ENCODE data around the gene NFKBIL1. TPM values are rescaled to one million over a fixed set of nuclear protein-coding genes. Genes with fewer than 3 reads are reported as not detected.
A peak's percentile ranks its signal among the peaks of the same experiment; 100 is the strongest.

Gene NFKBIL1
- total and polyA plus RNA-seq, 2 experiments from 2014 or later = 9.6 to 12.3 TPM

- no peaks in the 10 kb centered on the region for H3K36me3 ChIP-seq (ENCODE audit: insufficient read depth)
- Mint-ChIP-seq H3K36me3 (ENCODE audit: low read depth) (no peaks in the 10 kb centered on the region; the same call in 2 of the 3 replicates), H3K9me3 (no peaks in the 10 kb centered on the region; the same call in 2 of the 3 replicates), H3K4me1 (peaks cover 11% of the 10 kb centered on the region), H3K27ac (no peak overlapping the region), H3K27me3 (ENCODE audit: insufficient read depth, low read depth, poor library complexity) (peaks cover 22% of the 10 kb centered on the region), H3K4me3 (no peak overlapping the region)
- no peak overlapping the region for H3K4me3 ChIP-seq
- 0 out of 2 replicates have a peak overlapping the region, but pooled peaks have one; percentile 47 for H2AFZ ChIP-seq
- no peaks in the 10 kb centered on the region for H3K27me3 ChIP-seq (ENCODE audit: insufficient read depth)
- H3K4me1 ChIP-seq (ENCODE audit: insufficient read depth) = no peaks in the 10 kb centered on the region
- H3K4me2 ChIP-seq = no peak overlapping the region
- H3K9me2 ChIP-seq (ENCODE audit: insufficient read depth) = no peaks in the 10 kb centered on the region
- no peaks in the 10 kb centered on the region for H3K79me2 ChIP-seq (replicated peaks; ENCODE audit: insufficient read depth)
- DNase-seq (ENCODE audit: low spot score) (no peak), ATAC-seq (peak; percentile 61)
- no peak for TF ChIP-seq NANOG (IDR thresholded peaks at IDR 0.05; ENCODE audit: borderline replicate concordance)
- TF ChIP-seq CTCF (conservative IDR thresholded peaks at IDR 0.05; ENCODE audit: low read depth in 2 of 2) = peak; percentile 23 to 49; a peak in 3 of 4 replicates
- H3K27ac ChIP-seq (ENCODE audit: low read depth) = no peak overlapping the region
- no peaks in the 10 kb centered on the region for H4K20me1 ChIP-seq (replicated peaks; ENCODE audit: insufficient read depth)
- no peaks in the 10 kb centered on the region for H3F3A ChIP-seq (replicated peaks; ENCODE audit: low read depth)
These were observed 27.0 kb downstream of the NFKBIL1 start for GRCh38 chr6:31574106-31575061.

- Histone ChIP-seq H3K4me2 (no peak within 1 kb of the TSS), H3K36me3 (ENCODE audit: insufficient read depth) (no peaks in the 10 kb centered on the region), H3K4me3 (no peak within 1 kb of the TSS), H3K9me2 (ENCODE audit: insufficient read depth) (no peaks in the 10 kb centered on the region), H4K20me1 (replicated peaks; ENCODE audit: insufficient read depth) (no peaks in the 10 kb centered on the region), H3K27me3 (ENCODE audit: insufficient read depth) (peaks cover 6% of the 10 kb centered on the region), H3K27ac (ENCODE audit: low read depth) (no peak within 1 kb of the TSS), H3F3A (replicated peaks; ENCODE audit: low read depth) (no peaks in the 10 kb centered on the region), H2AFZ (no peak within 1 kb of the TSS), H3K79me2 (replicated peaks; ENCODE audit: insufficient read depth) (no peaks in the 10 kb centered on the region), H3K4me1 (ENCODE audit: insufficient read depth) (no peaks in the 10 kb centered on the region)
- DNase-seq (ENCODE audit: low spot score) = no peak
- Mint-ChIP-seq H3K4me3 (no peak within 1 kb of the TSS), H3K27ac (no peak within 1 kb of the TSS), H3K4me1 (peaks cover 14% of the 10 kb centered on the region), H3K9me3 (no peaks in the 10 kb centered on the region; the same call in 2 of the 3 replicates), H3K36me3 (ENCODE audit: low read depth) (no peaks in the 10 kb centered on the region; the same call in 2 of the 3 replicates), H3K27me3 (ENCODE audit: insufficient read depth, low read depth, poor library complexity) (peaks cover 29% of the 10 kb centered on the region)
- no peak for ATAC-seq
- TF ChIP-seq EZH2 (IDR thresholded peaks at IDR 0.05; ENCODE audit: low read depth, unreplicated experiment) (no peak), CREB1 (CRISPR knock-in tag; IDR thresholded peaks at IDR 0.05; ENCODE audit: low read depth) (no peak), JUNB (IDR thresholded peaks at IDR 0.05; ENCODE audit: unreplicated experiment) (no peak), POLR2AphosphoS5 (IDR thresholded peaks at IDR 0.05; ENCODE audit: low read depth) (no peak), EZH2phosphoT487 (IDR thresholded peaks at IDR 0.05; ENCODE audit: unreplicated experiment) (no peak), ZNF114 (CRISPR knock-in tag; IDR thresholded peaks at IDR 0.05) (no peak), CTCF (conservative IDR thresholded peaks at IDR 0.05; ENCODE audit: low read depth in 2 of 2) (no peak), ZNF331 (CRISPR knock-in tag; IDR thresholded peaks at IDR 0.05; ENCODE audit: low read depth) (no peak), NANOG (IDR thresholded peaks at IDR 0.05; ENCODE audit: borderline replicate concordance) (no peak), STAT1 (IDR thresholded peaks at IDR 0.05; ENCODE audit: unreplicated experiment) (no peak)
These were observed 28.0 kb downstream of the NFKBIL1 start, which contains the start of gene TNF for GRCh38 chr6:31575335-31575901. Gene TNF, plus strand, starts transcription at chr6:31575565. Its CDS starts 177 bp downstream, at chr6:31575742.
